Activated naive CD8-positive, alpha-beta T cell treated with anti-CD3 and anti-CD28 coated beads, Interleukin-2, amount 10 ng/mL, durations not matched to agents 7 days and 5 days (primary cell): ENCODE results near the gene CANX. TPM values are rescaled to one million over a fixed set of nuclear protein-coding genes. Genes with fewer than 3 reads are reported as not detected.

Source experiments
- ATAC-seq: fragments of 150-1000 bp; cut with Tn5 transposase; one replicate; pipeline ENCODE4 v1.10.0; 2021; ENCODE audit warnings: low read depth, moderate library complexity
- POLR2A ChIA-PET: fragments of 350-600 bp; sonication (Branson Sonifier 250); formaldehyde crosslinking; loops from one replicate; lab custom pipeline; 2021; ENCODE audit warnings: antibody characterized with exemption; lab: Charles Lee
- DNase-seq: peaks from one replicate; pipeline ENCODE4 v3.0.0; 2021
- H3K27ac Mint-ChIP-seq: one replicate; pipeline ENCODE4 v1.8.0; 2022; ENCODE audit warnings: mild to moderate bottlenecking, mixed read lengths
- H3K27me3 Mint-ChIP-seq: one replicate; pipeline ENCODE4 v1.8.0; 2022; ENCODE audit warnings: mild to moderate bottlenecking, moderate library complexity, mixed read lengths
- H3K36me3 Mint-ChIP-seq: one replicate; pipeline ENCODE4 v1.8.0; 2021; ENCODE audit warnings: mild to moderate bottlenecking, mixed read lengths
- H3K4me1 Mint-ChIP-seq: one replicate; pipeline ENCODE4 v1.8.0; 2021; ENCODE audit warnings: mixed read lengths
- H3K4me3 Mint-ChIP-seq: one replicate; pipeline ENCODE4 v1.8.0; 2022; ENCODE audit warnings: mild to moderate bottlenecking, moderate library complexity, mixed read lengths
- H3K9me3 Mint-ChIP-seq: one replicate; pipeline ENCODE4 v1.8.0; 2021; ENCODE audit warnings: mixed read lengths
- total RNA-seq, 2 experiments: library from RNA; stranded (reverse); gene quantifications; one replicate each; pipeline ENCODE4 v1.2.3, GENCODE V29; 2021

CANX gene
- total RNA-seq, 2 experiments from 2014 or later: 255 to 294 TPM

DNA sequence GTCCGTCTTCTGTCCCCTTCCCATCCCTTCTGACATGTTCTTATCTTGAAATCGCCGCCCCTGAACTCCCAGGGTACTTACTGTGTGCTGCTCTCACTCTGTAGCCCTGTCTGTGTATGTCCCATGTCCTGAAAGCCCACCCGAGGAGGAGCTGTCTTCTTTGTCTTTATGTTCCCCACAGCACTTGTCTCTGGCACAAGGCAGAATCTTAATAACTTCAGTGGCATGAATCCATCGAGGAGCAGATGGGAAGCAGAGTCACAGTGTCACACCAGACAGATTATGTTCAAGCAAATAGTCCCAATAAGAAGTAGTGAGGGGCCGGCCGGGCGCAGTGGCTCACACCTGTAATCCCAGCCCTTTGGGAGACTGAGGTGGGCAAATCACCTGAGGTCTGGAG is 65.3 kb downstream of the CANX start:
- ATAC-seq (no peak), DNase-seq (no peak)
- Mint-ChIP-seq H3K27me3 (no peaks in the 10 kb centered on the region), H3K27ac (no peak overlapping the region), H3K36me3 (peaks cover 9% of the 10 kb centered on the region), H3K4me1 (peaks cover 36% of the 10 kb centered on the region), H3K9me3 (no peaks in the 10 kb centered on the region), H3K4me3 (no peak overlapping the region)
- POLR2A ChIA-PET: interaction anchor here (0.7 to 0.8 kb wide), 2 partner anchors 47 to 64 kb away, joined by 3 read pairs; no protein-coding TSS in a partner anchor

DNA sequence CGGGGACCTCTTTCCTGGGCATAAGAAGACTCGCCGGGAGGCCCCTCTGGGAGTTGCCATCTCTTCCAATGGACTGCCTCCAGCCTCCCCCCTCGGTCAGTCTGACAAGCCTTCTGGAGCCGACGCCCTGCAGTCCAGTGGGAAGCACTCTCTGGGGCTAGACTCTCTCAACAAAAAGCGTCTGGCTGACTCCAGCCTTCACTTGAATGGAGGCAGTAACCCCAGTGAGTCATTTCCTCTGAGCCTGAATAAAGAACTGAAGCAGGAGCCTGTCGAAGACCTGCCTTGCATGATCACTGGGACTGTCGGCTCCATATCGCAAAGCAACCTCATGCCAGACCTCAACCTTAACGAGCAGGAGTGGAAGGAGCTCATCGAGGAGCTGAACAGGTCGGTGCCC is 66.6 kb downstream of the CANX start:
- POLR2A ChIA-PET: no interaction called here
- H3K36me3 Mint-ChIP-seq: peaks cover 12% of the 10 kb centered on the region
- no peaks in the 10 kb centered on the region for H3K9me3 Mint-ChIP-seq
- H3K4me1 Mint-ChIP-seq: peaks cover 23% of the 10 kb centered on the region
- ATAC-seq: no peak
- DNase-seq: no peak
- H3K27ac Mint-ChIP-seq: no peak overlapping the region
- H3K27me3 Mint-ChIP-seq: no peaks in the 10 kb centered on the region
- no peak overlapping the region for H3K4me3 Mint-ChIP-seq

DNA sequence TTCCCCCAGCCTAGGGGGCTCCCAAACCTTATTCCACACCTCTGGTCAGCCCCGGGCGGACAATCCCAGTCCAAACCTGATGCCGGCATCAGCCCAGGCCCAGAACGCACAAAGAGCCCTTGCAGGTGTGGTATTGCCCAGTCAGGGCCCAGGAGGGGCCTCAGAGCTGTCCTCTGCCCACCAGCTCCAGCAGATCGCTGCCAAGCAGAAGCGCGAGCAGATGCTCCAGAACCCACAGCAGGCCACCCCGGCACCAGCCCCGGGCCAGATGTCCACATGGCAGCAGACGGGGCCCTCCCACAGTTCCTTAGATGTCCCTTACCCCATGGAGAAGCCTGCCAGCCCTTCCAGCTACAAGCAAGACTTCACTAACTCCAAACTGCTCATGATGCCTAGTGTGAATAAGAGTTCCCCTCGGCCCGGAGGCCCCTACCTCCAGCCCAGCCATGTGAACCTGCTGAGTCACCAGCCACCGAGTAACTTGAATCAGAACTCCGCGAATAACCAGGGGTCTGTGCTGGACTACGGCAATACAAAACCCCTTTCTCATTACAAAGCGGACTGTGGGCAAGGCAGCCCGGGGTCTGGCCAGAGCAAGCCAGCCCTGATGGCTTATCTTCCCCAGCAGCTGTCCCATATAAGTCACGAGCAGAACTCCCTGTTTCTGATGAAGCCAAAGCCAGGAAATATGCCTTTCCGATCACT is 67.4 kb downstream of the CANX start:
- DNase-seq (no peak), ATAC-seq (no peak)
- Mint-ChIP-seq H3K27ac (no peak overlapping the region), H3K27me3 (no peaks in the 10 kb centered on the region), H3K9me3 (no peaks in the 10 kb centered on the region), H3K36me3 (peaks cover 12% of the 10 kb centered on the region), H3K4me1 (peaks cover 21% of the 10 kb centered on the region), H3K4me3 (no peak overlapping the region)
- POLR2A ChIA-PET: no interaction called here

DNA sequence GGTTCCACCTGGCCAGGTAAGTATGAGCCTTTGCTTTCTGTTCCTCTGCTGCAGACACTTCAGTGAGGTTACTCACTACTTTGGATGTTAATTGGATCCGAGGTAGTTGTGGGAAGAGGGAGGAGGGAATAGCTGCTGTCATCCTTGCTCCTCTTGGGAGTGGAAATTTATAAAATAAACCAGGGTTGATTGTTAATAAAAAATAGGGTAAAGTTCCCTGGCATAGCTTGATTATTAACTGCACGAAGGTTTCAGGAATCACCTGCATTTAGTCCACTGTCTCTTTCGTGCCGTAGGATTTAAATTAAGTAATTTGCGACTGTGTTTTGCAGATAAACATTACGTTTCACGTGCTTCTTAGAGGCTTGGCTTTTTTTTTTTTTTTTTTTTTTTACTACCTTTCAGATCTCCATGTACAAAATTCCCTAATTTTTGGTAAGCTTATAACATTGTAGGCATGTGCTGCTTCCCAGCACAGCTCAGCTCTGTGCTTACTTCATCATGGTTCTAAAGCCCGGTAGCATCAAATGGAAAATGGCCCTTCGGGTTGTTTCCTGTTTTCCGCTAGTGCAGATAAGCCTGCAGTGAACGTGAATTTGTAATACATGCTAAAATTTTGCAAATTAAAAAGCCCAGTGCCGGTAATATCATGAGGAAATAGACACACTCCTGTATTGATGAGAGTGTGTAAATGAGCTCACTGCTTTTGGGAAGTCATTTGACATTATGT is 68.1 kb downstream of the CANX start:
- ATAC-seq: no peak
- POLR2A ChIA-PET: no interaction called here
- no peak overlapping the region for H3K27ac Mint-ChIP-seq
- no peaks in the 10 kb centered on the region for H3K27me3 Mint-ChIP-seq
- H3K36me3 Mint-ChIP-seq: peaks cover 12% of the 10 kb centered on the region
- peaks cover 16% of the 10 kb centered on the region for H3K4me1 Mint-ChIP-seq
- H3K9me3 Mint-ChIP-seq: no peaks in the 10 kb centered on the region
- no peak for DNase-seq
- no peak overlapping the region for H3K4me3 Mint-ChIP-seq

DNA sequence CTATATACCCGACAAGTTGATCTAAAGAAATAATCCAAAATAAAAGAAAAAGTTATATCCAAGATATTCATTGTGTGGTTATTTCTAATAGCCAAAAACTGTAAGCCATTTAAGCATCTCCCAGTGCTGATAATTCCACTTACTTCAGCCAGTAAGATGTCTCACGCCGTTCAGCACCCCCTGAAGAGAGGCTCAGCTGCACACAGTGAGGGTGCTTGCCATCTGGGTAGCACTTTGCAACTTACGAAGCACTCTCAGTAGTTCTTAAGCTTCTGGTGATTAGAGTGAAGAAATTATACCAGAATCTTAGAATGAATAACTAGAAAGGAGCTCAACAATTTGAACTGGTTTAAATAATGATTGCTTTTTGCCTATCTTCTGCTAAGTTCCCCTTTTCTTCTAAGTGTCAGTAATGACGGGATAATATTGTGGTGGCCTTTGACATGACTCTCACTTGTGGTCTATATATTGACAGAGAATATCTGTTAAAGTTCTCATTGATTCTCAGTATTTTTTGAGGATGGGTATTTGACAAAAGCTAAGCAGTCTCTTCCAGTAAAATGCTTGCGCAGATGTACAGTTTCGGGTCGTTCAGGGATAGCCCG is 68.8 kb downstream of the CANX start:
- Mint-ChIP-seq H3K36me3 (peaks cover 12% of the 10 kb centered on the region), H3K4me3 (no peak overlapping the region), H3K27me3 (no peaks in the 10 kb centered on the region), H3K4me1 (peaks cover 9% of the 10 kb centered on the region), H3K9me3 (no peaks in the 10 kb centered on the region), H3K27ac (no peak overlapping the region)
- DNase-seq: no peak
- no peak for ATAC-seq
- POLR2A ChIA-PET: no interaction called here

DNA sequence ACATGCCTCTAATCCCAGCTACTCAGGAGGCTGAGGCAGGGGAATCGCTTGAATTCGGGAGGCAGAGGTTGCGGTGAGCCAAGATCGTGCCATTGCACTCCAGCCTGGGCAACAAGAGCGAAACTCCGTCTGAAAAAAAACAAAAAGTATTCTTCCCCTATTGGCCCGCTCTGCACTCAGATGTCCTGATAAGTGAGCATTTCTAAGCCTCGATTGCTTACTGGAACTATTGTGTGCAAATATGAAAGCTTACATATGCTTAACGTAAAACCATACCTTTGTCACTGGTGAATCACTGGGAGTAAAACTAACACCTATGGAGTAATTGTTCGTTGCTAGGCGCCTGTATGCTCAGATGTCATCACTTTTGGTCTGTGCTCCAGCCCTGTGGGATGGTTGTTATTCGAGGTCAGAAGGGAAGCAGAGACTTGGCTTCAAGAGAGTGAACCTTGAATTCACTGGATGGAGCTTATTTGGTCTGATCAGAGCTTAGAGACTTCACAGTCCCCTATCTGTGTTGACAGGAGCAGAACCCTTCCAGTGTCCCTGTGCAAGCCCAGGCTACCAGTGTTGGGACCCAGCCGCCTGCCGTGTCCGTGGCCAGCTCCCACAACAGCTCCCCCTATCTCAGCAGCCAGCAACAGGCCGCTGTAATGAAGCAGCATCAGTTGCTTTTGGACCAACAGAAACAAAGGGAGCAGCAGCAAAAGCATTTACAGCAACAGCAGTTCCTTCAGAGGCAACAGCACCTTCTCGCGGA is 69.7 kb downstream of the CANX start:
- ATAC-seq: no peak
- H3K9me3 Mint-ChIP-seq: no peaks in the 10 kb centered on the region
- peaks cover 5% of the 10 kb centered on the region for H3K4me1 Mint-ChIP-seq
- no peak for DNase-seq
- H3K27me3 Mint-ChIP-seq: no peaks in the 10 kb centered on the region
- POLR2A ChIA-PET: no interaction called here
- no peak overlapping the region for H3K4me3 Mint-ChIP-seq
- H3K27ac Mint-ChIP-seq: no peak overlapping the region
- H3K36me3 Mint-ChIP-seq: peaks cover 12% of the 10 kb centered on the region

DNA sequence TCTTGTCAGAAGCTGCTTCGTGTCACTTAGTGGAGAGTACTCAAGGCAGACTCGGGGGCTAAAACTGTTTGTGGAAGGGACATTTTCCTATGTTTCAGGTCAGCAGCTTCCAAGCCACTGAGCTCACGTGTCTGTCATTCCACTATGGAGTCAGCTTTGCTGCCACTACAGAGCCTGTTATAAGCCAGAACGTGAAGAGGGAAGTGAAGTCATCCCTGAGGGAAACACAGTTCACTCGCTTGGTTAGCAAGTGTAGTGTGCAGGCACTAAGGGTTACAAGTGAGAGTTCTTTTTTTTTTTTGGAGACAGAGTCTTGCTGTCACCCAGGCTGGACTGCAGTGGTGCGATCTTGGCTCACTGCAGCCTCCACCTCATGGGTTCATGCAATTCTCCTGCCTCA is 70.5 kb downstream of the CANX start:
- DNase-seq (no peak), ATAC-seq (no peak)
- Mint-ChIP-seq H3K27me3 (no peaks in the 10 kb centered on the region), H3K9me3 (no peaks in the 10 kb centered on the region), H3K36me3 (peaks cover 12% of the 10 kb centered on the region), H3K4me3 (no peak overlapping the region), H3K4me1 (peaks cover 2% of the 10 kb centered on the region), H3K27ac (no peak overlapping the region)
- POLR2A ChIA-PET: no interaction called here

DNA sequence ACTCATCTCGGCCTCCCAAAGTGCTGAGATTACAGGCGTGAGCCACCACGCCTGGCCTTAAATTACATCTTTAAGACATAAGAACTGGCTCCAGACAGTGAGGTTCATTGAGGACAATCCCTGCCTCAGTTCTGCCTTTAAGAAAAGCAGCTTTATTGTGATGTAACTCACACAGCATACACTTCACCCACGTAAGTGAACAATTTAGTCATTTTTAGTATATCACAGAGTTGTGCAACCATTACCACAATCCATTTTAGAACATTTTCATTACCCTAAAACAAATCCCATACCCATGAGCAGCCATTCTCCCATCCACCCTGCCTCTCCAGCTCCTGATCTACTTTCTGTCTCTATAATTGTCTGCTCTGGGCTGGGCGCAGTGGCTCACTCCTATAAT is 71.0 kb downstream of the CANX start:
- ATAC-seq (no peak), DNase-seq (no peak)
- no peaks in the 10 kb centered on the region for H3K27me3 Mint-ChIP-seq
- POLR2A ChIA-PET: no interaction called here
- no peak overlapping the region for H3K4me3 Mint-ChIP-seq
- peaks cover 2% of the 10 kb centered on the region for H3K4me1 Mint-ChIP-seq
- no peaks in the 10 kb centered on the region for H3K9me3 Mint-ChIP-seq
- H3K27ac Mint-ChIP-seq: no peak overlapping the region
- peaks cover 12% of the 10 kb centered on the region for H3K36me3 Mint-ChIP-seq

DNA sequence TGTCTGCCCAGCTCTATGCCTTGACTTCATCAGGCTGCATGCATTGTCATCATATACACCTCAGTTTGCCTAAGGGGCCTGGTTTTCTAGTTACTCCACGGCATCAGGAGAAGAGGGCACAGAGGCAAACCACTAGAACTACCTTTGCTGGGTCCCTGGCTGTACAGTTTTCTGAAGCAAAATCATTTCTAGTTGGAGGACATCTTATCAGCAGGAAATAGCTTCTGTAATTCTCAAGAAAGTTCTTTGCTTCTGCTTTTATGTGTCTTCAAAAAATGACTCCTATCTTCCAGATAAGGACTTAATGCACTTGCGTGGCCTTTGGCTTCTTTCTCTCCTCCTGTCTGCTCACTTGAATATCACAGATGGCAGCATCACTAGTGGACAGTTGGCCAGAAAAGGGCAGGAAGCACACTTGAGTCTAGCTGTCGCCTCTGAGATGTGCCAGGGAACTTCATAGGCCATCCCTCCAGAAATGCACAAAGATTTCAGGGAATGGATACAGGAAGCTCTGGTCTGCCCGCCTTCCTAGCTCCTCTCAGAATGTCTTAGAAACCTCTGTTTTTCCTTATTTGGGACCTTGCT is 72.6 kb downstream of the CANX start:
- Mint-ChIP-seq H3K4me3 (no peak overlapping the region), H3K27ac (no peak overlapping the region), H3K36me3 (peaks cover 11% of the 10 kb centered on the region), H3K27me3 (no peaks in the 10 kb centered on the region), H3K9me3 (no peaks in the 10 kb centered on the region), H3K4me1 (no peaks in the 10 kb centered on the region)
- DNase-seq: no peak
- no peak for ATAC-seq
- POLR2A ChIA-PET: no interaction called here

DNA sequence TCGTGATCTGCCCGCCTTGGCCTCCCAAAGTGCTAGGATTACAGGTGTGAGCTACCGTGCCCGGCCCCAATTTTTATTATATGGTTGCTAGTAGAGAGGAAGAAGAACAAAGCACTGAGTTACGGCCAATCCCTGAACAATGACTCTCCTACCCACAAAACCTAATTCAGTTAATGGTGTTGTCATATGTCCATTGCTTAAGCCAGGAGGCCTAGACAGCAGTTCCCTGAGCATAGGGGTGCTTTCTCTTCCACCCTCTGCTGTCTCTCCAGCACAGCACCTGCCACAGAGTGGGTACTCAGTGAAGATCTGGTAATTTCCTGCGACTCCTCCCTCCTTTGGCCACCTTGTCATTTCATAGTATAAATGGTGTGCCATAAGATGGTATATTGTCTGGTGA is 73.6 kb downstream of the CANX start:
- H3K27me3 Mint-ChIP-seq: no peaks in the 10 kb centered on the region
- H3K4me3 Mint-ChIP-seq: no peak overlapping the region
- no peaks in the 10 kb centered on the region for H3K9me3 Mint-ChIP-seq
- POLR2A ChIA-PET: no interaction called here
- no peak overlapping the region for H3K27ac Mint-ChIP-seq
- ATAC-seq (no peak), DNase-seq (no peak)
- H3K36me3 Mint-ChIP-seq: peaks cover 11% of the 10 kb centered on the region
- no peaks in the 10 kb centered on the region for H3K4me1 Mint-ChIP-seq

DNA sequence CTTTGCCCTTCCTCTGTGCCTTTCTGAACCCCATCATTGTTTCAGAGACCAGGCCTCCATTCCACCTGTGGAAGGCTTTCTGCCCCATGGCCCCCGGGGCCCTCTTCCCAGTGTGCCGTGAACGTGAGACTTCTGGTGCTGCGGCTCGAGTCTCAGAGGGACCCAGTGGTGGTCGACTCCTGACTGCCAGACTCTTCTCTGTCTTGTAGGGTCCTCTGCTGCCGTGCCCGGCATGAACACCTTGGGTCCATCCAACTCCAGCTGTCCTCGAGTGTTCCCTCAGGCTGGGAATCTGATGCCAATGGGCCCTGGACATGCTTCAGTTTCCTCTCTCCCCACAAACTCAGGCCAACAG is 74.9 kb downstream of the CANX start:
- Mint-ChIP-seq H3K9me3 (no peaks in the 10 kb centered on the region), H3K27me3 (no peaks in the 10 kb centered on the region), H3K27ac (no peak overlapping the region), H3K36me3 (peaks cover 9% of the 10 kb centered on the region), H3K4me1 (no peaks in the 10 kb centered on the region), H3K4me3 (no peak overlapping the region)
- ATAC-seq (no peak), DNase-seq (no peak)
- POLR2A ChIA-PET: no interaction called here

DNA sequence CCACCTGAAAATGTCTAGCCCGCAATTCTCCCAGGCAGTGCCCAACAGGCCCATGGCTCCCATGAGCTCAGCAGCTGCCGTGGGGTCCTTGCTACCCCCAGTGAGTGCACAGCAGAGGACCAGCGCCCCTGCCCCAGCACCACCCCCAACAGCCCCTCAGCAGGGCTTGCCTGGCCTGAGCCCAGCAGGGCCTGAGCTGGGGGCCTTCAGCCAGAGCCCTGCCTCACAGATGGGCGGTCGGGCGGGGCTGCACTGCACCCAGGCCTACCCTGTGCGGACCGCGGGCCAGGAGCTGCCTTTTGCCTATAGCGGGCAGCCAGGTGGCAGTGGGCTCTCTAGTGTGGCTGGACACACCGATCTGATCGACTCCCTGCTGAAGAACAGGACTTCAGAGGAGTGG is 75.7 kb downstream of the CANX start:
- H3K4me1 Mint-ChIP-seq: no peaks in the 10 kb centered on the region
- POLR2A ChIA-PET: no interaction called here
- H3K4me3 Mint-ChIP-seq: no peak overlapping the region
- H3K27me3 Mint-ChIP-seq: no peaks in the 10 kb centered on the region
- ATAC-seq (no peak), DNase-seq (no peak)
- peaks cover 8% of the 10 kb centered on the region for H3K36me3 Mint-ChIP-seq
- H3K27ac Mint-ChIP-seq: no peak overlapping the region
- no peaks in the 10 kb centered on the region for H3K9me3 Mint-ChIP-seq

DNA sequence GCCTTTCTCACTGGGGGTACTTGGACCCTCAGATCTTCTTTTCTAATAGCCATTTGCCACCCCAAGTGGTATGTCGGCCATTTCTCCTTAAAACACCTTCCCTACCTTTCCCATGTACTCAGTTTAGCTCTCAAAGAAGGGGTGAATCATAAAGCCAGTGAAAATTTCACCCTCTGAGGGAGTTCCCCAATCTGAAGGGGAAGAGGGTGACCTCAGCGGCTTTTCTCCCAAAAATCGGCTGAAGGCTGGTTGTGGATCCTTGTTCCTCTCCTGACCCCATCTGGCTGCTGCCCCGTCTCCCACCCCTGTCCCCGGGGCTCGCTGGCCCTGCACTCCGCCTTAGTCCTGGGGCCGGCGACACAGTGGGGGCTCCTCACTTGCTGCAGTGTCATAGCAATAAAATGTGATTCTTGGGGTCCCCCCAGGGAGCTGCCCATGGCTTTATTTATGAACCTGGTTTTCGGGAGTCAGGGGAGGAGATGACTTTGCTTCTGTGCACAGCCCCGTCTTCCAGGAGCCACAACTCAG is 77.7 kb downstream of the CANX start:
- peaks cover 3% of the 10 kb centered on the region for H3K36me3 Mint-ChIP-seq
- H3K27ac Mint-ChIP-seq: no peak overlapping the region
- DNase-seq (no peak), ATAC-seq (no peak)
- POLR2A ChIA-PET: interaction anchor here (1.0 kb wide), 1 partner anchor 21 kb away, joined by 3 read pairs; no protein-coding TSS in a partner anchor
- H3K4me3 Mint-ChIP-seq: no peak overlapping the region
- no peaks in the 10 kb centered on the region for H3K27me3 Mint-ChIP-seq
- no peaks in the 10 kb centered on the region for H3K9me3 Mint-ChIP-seq
- H3K4me1 Mint-ChIP-seq: no peaks in the 10 kb centered on the region
